C4-2B (cell line): ENCODE data around the gene PGRMC2.
"Not testable (repeated sequence)": the region's sequence is repeated elsewhere in the genome, so short reads cannot be mapped to it uniquely, and the experiment has no call there.

Source experiments
- H3K27ac ChIP-seq: fragments of 450-650 bp; 2 replicates; pipeline ENCODE4 v1.5.1; 2017
- ZFX ChIP-seq: fragments of 450-650 bp; IDR thresholded peaks from 2 replicates; pipeline ENCODE4 v1.6.1; 2017
- TF ChIP-seq, protein P1 (sequence below): fragments of 450-650 bp; conservative IDR thresholded peaks from 2 replicates; pipeline ENCODE4 v1.5.1; 2017; ENCODE audit warnings: mild to moderate bottlenecking

The PGRMC2 gene

GRCh38 chr4:128268970-128269369, 18.6 kb downstream of the PGRMC2 start:
- no peak overlapping the region for H3K27ac ChIP-seq
- TF ChIP-seq, protein P1, sequence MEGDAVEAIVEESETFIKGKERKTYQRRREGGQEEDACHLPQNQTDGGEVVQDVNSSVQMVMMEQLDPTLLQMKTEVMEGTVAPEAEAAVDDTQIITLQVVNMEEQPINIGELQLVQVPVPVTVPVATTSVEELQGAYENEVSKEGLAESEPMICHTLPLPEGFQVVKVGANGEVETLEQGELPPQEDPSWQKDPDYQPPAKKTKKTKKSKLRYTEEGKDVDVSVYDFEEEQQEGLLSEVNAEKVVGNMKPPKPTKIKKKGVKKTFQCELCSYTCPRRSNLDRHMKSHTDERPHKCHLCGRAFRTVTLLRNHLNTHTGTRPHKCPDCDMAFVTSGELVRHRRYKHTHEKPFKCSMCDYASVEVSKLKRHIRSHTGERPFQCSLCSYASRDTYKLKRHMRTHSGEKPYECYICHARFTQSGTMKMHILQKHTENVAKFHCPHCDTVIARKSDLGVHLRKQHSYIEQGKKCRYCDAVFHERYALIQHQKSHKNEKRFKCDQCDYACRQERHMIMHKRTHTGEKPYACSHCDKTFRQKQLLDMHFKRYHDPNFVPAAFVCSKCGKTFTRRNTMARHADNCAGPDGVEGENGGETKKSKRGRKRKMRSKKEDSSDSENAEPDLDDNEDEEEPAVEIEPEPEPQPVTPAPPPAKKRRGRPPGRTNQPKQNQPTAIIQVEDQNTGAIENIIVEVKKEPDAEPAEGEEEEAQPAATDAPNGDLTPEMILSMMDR, result no peak
- no peak for TF ChIP-seq ZFX

GRCh38 chr4:128267745-128268144, 19.9 kb downstream of the PGRMC2 start:
- H3K27ac ChIP-seq, result no peak overlapping the region
- TF ChIP-seq, protein P1, result no peak
- TF ChIP-seq ZFX, result no peak

DNA sequence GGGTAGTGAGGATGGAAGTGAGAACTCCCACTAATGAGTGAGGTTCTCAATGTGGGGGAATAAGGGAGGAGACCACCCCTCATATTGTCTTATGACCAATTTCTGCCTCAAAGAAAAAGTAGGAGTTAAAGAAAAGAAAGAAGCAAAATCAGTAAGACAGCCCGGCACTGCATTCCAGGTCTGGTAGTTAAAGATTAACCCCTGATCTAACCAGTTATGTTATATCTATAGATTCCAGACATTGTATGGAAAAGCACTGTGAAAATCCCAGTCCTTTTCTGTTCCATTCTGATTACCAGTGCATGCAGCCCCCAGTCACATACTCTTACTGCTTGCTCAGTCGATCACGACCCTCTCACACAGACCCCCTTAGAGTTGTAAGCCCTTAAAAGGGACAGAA, 20.4 kb downstream of the PGRMC2 start:
- H3K27ac ChIP-seq, result not testable (repeated sequence)

- H3K27ac ChIP-seq, result not testable (repeated sequence)
Measured at GRCh38 chr4:128265550-128265949, 22.1 kb downstream of the PGRMC2 start.

DNA sequence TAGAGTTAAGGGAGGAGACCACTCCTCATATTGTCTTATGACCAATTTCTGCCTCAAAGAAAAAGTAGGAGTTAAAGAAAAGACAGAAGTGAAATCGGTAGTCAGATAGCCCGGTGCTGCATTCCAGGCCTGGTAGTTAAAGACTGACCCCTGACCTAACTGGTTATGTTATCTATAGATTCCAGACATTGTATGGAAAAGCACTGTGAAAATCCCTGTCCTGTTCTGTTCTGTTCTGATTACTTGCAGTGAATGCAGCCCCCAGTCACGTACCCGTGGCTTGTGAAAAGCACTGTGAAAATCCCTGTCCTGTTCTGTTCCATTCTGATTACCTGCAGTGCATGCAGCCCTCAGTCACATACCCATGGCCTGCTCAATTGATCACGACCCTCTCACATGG, 27.7 kb downstream of the PGRMC2 start:
- not testable (repeated sequence) for H3K27ac ChIP-seq

DNA sequence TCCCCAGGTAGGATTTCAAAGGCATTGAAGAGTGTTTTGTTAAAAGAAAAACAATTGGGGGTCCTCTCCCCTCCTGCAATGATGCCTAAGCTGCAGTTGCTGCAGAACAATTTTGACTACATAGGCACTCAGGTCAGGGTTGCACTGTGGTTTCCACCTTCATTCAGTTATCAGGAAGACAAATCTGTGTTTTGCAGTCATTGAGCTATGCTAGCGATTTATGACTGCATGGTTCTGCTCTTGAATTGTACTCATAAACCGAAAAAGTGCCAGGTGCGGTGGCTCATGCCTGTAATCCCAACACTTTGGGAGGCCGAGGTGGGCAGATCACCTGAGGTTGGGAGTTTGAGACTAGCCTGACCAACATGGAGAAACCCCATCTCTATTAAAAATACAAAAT, 29.4 kb downstream of the PGRMC2 start:
- not testable (repeated sequence) for H3K27ac ChIP-seq

DNA sequence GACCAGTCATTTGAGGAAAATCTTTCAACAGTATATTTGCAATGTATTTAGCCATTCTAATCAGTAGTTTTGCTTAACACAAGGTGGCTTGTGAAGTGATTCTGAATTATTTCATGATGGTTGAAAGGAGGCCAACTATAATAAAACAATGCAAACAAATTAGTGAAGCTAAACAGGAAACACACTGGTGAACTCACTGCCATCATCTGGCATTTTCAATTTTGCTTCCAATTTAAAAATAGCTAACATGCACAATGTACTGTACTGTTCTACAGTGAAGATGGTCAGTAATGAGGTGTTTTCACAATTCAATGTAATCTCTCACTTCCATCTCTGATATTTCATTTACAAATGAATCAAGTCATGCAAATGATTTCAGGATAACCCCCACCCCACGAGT, 31.1 kb downstream of the PGRMC2 start:
- no peak overlapping the region for H3K27ac ChIP-seq
- no peak for TF ChIP-seq ZFX
- TF ChIP-seq, protein P1, result no peak; the same call in 1 of the 2 replicates

DNA sequence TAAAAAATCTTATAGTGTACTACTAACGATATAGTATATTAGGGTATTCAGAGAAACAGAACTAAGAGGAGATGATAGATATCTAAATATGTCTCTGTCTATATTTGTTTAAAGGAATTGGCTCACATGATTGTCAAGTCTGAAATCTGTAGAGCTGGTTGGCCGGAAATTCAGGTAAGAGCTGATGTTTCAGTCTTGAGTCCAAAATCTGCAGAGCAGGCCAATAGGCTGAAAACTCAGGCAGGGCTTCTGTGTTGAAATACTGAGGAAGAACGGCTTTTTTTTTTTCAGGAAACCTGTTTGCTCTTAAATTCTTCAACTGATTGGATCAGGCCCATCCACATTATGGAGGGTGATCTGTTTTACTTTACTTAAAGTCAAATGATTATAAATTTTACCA, 31.7 kb downstream of the PGRMC2 start:
- H3K27ac ChIP-seq, result no peak overlapping the region
- no peak for TF ChIP-seq ZFX
- TF ChIP-seq, protein P1, result no peak

DNA sequence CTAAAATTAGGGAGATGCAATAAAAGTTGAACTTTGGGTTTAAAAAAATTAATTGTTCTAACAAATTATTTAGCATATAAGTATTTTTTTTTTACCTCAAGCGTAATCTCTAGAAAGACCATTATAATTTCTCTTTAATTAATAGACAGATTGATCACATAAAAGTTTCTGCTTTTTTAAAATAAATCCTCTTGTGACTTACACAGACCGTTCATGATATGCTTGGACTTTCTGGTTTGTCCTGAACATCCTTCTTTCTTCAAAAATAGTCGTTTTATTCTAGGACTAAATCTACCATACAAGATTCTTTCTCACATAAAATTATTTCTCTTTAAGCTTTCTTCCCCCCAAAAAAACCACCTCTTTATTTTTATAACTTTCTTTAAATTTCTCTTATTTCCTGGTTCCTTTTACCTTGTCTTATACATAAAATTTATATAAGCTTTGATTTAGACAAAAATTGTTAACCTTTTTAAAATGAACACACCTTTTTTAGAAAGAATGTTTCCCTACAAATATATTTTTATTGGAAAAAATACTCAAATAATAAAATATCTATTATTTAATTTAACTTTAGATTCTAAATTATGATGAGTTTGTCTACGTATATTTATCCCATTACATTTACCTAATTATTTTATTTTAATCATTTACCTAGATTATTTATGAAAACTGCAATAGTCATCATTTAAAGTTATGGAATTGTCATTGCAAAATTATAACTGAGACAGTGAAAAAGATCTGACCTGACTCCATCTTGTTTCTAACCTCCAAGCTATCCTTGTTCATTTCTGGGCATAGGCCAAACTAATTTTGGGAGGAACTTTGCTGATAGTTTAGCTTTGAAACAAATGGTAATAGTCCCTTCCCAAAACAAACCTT, 37.6 kb downstream of the PGRMC2 start:
- H3K27ac ChIP-seq, result no peak overlapping the region
- TF ChIP-seq ZFX, result no peak
- TF ChIP-seq, protein P1, result no peak
